22Rv1 (cell line): Measurements from ENCODE around the gene PTGDR2.

Source experiments
- CTCF ChIP-seq: fragments of 450-650 bp; IDR thresholded peaks from 2 replicates; pipeline ENCODE4 v1.5.1; 2017; ENCODE audit warnings: mild to moderate bottlenecking
- ZFX ChIP-seq: fragments of 450-650 bp; IDR thresholded peaks from 2 replicates; pipeline ENCODE4 v1.6.1; 2017; ENCODE audit warnings: antibody characterized with exemption, borderline replicate concordance

DNA sequence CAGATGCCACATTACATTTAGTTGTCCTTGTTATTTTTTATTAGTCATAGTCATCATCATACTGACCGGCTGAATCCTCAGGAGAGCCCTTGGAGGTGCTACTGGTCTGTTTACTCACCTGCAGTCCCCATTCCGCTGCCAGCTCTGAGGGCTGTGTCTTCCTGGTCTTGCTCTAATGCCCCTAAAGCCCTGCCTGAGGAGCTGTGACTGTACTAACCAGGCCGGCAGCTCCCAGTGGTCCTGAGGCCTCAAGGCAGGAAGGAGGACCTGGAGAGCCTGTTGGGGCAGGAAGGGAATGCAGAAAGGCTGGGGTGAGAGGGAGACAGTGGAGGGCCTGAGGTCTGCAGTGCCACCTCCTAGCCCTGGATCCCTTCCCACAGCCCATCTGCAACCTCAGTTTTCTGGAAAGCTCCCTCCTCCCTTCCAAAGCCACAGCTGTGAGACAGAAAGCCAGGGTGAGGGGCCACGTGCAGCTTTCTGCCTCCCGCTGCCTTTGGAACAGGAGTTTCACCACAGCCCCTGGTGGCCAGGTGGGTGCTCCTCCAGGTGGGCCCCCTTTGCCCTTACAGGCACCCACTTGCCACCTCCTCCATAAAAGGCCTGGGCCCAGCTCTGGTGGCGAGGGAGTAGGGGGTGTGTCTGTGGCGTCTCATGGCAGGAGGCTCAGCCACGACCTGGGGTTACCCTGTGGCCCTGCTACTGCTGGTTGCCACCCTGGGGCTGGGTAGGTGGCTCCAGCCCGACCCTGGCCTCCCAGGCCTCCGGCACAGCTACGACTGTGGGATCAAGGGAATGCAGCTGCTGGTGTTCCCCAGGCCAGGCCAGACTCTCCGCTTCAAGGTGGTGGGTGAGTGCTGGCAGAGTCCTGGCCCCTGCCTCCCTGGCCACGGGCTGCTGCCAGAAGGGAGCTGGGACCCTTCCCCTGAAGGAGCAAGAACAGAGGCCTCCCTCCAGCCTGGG lies 11.4 kb upstream of the PTGDR2 start, which contains the start of gene ZP1:
- TF ChIP-seq CTCF: no peak
- no peak for TF ChIP-seq ZFX
